NB4 (cell line): ENCODE data around the gene VTN.
A peak's percentile ranks its signal among the peaks of the same experiment; 100 is the strongest.

Experiments used
- DNase-seq: peaks from one replicate; pipeline ENCODE4 v3.0.0; 2010; ENCODE audit warnings: low read depth
- H3K4me3 ChIP-seq: one replicate; pipeline ENCODE4 v1.5.1; 2011; ENCODE audit warnings: mild to moderate bottlenecking, low read depth, low read length, moderate library complexity
- MYC ChIP-seq: IDR thresholded peaks from 2 replicates; pipeline ENCODE4 v1.6.1; 2011; ENCODE audit warnings: low read depth, low read length
- POLR2A ChIP-seq: IDR thresholded peaks from 2 replicates; pipeline ENCODE4 v1.6.1; 2011; ENCODE audit warnings: mild to moderate bottlenecking; ENCODE audit not compliant: insufficient read length; ENCODE audit errors: extremely low read depth
- TF ChIP-seq, protein P1 (sequence below): IDR thresholded peaks from 2 replicates; pipeline ENCODE4 v1.6.1; 2011; ENCODE audit warnings: low read depth, low read length
- TF ChIP-seq, protein P2 (sequence below): IDR thresholded peaks from one replicate; pipeline ENCODE4 v1.5.1; 2012; ENCODE audit warnings: low read depth, low read length

The VTN gene

DNA sequence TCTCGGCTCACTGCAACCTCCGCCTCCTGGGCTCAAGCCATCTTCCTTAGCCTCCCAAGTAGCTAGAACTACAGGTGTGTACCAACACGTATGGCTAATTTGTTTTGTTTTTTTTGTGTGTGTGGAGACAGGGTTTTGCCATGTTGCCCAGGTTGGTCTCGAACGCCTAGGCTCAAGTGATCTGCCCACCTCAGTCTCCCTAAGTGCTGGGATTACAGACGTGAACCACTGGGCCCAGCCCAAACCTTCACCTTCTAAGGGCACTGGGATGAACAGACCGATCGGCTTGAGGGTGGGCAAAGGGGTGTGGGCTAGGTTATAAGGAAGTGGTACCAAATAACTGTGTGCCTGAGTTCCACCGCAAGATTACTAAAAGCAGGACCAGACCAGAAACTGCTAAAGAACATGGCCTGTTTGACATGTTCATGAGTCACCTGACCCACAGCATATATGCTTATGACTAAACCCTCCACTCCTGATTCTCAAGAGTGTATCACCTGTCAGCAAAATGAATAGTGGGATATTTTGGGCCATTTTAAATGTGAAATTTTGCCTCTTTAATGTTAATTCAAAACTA lies 43.0 kb downstream of the VTN start:
- TF ChIP-seq, protein P1, sequence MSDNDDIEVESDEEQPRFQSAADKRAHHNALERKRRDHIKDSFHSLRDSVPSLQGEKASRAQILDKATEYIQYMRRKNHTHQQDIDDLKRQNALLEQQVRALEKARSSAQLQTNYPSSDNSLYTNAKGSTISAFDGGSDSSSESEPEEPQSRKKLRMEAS = no peak
- TF ChIP-seq, protein P2, sequence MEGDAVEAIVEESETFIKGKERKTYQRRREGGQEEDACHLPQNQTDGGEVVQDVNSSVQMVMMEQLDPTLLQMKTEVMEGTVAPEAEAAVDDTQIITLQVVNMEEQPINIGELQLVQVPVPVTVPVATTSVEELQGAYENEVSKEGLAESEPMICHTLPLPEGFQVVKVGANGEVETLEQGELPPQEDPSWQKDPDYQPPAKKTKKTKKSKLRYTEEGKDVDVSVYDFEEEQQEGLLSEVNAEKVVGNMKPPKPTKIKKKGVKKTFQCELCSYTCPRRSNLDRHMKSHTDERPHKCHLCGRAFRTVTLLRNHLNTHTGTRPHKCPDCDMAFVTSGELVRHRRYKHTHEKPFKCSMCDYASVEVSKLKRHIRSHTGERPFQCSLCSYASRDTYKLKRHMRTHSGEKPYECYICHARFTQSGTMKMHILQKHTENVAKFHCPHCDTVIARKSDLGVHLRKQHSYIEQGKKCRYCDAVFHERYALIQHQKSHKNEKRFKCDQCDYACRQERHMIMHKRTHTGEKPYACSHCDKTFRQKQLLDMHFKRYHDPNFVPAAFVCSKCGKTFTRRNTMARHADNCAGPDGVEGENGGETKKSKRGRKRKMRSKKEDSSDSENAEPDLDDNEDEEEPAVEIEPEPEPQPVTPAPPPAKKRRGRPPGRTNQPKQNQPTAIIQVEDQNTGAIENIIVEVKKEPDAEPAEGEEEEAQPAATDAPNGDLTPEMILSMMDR = no peak
- TF ChIP-seq MYC (no peak), POLR2A (no peak)
- no peak for DNase-seq
- H3K4me3 ChIP-seq = no peak overlapping the region

DNA sequence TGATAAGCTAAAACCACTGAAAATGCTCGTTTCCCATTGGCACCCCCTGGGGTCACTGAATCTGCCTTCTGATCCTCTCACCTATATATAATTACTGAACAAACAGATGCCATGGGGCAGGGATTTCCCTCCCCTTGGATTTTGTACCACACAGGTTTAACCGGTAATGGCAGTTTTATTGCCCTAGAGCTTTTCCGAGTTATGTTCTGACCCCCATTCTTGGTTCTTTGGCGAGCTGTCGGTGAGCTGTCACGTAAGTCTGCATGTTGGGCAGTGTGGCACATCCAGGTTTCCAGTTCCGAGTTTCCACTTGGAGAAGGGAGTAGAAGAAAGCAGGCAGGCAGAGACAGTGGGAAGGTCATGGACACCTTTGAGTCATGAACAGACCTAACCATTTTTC lies 44.0 kb downstream of the VTN start:
- DNase-seq = no peak
- TF ChIP-seq, protein P1 = no peak
- TF ChIP-seq POLR2A (no peak), MYC (no peak)
- TF ChIP-seq, protein P2 = no peak
- no peak overlapping the region for H3K4me3 ChIP-seq

DNA sequence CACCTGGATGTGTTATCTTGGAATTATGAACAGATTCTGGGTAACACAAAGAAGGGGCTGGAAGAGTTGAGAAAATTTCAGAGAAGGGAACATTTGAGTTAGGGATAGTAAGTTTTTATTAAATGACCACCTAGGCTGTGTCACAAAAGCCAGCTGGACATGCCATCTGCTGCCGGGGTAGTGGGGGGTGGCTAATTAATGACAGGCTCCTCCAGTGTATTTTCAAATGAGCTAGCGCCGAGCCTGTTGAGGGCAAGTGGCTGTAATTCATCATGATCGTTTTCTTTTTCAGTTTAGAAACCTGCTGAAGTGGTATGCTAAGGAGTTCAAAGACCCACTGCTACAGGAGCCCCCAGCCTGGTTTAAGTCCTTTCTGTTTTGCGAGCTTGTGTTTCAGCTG lies 44.9 kb downstream of the VTN start:
- TF ChIP-seq, protein P1 = no peak
- TF ChIP-seq POLR2A (no peak), MYC (no peak)
- TF ChIP-seq, protein P2 = no peak
- DNase-seq = no peak
- no peak overlapping the region for H3K4me3 ChIP-seq

DNA sequence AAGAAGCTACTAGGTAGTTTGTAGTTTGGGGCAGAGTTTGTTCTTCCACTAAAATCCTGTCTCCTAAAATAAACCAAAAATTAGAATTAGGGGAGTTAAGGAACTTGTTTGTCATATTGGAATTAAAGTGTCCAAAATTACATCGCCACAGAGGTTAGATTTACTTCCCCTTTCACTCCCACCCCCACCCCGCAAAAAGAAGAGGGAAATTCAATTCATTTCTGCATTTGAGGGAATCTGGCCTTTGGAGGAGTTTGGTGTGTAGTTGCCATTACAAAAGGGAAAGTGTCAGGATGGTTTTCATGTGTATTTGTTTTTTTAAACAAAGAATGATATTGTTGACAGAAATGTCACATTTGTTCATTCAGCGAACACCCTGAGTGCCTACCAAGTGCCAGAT lies 45.3 kb downstream of the VTN start:
- DNase-seq = peak; percentile 38
- TF ChIP-seq POLR2A (no peak), MYC (no peak)
- TF ChIP-seq, protein P1 = no peak
- TF ChIP-seq, protein P2 = no peak
- H3K4me3 ChIP-seq = no peak overlapping the region

DNA sequence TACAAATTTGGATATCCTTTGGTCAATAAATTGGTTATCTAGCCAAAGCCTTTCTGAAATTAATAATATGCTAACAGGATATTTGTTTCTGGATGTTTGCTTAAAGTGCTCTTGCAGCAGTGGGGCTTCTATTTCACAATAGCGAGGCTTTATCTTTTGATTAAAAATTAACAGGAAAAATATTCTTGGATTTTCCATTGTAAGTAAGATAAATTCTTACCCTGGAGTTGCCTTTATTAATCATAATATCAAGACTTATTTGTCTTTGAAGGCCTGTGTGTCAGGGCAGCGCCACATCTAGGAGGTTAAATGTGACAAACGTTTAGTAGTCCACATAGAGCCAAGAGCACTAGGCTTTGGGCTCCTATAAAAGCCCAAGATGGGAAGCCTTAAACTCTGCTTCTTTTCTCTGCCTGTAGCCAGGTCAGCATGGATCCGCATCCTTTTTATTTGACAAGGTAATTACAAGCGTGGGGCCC lies 45.8 kb downstream of the VTN start:
- TF ChIP-seq, protein P1 = no peak
- no peak for TF ChIP-seq MYC
- TF ChIP-seq, protein P2 = no peak
- TF ChIP-seq POLR2A = no peak
- no peak overlapping the region for H3K4me3 ChIP-seq
- DNase-seq = no peak
